Activated effector memory CD4-positive, alpha-beta T cell treated with Interleukin-2 at 50 U/mL for 16 hours (primary cell): ENCODE results near the gene KLK6.

Source experiments
- DNase-seq: peaks from one replicate; pipeline ENCODE4 v3.0.0-alpha.2; 2020

Gene KLK6

DNA sequence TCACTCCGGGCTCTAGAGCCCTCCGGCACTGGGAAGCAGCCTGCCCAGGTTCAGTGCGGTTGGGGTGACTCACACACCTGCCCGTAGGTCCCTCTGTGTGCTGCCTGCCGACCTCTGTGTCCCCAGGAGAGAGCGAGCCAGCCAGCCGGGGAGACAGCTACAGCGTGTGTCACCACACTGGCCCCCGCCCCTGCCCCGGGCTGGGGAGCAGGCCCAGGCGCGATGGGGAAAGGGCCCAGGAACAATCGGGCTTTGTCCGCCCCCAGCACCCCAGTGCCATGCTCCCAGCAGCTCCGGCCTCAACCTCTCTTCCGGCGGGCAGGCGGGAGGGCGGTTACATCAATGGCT lies at the start of gene KLK6:
TSS of gene KLK6 (minus strand) at position 179 of the 348 bp plus-strand sequence. CDS start 1,487 bp downstream, outside the sequence.
- no peak for DNase-seq

GRCh38 chr19:51018745-51019543 lies 49.6 kb upstream of the KLK6 start:
- DNase-seq, result no peak

DNA sequence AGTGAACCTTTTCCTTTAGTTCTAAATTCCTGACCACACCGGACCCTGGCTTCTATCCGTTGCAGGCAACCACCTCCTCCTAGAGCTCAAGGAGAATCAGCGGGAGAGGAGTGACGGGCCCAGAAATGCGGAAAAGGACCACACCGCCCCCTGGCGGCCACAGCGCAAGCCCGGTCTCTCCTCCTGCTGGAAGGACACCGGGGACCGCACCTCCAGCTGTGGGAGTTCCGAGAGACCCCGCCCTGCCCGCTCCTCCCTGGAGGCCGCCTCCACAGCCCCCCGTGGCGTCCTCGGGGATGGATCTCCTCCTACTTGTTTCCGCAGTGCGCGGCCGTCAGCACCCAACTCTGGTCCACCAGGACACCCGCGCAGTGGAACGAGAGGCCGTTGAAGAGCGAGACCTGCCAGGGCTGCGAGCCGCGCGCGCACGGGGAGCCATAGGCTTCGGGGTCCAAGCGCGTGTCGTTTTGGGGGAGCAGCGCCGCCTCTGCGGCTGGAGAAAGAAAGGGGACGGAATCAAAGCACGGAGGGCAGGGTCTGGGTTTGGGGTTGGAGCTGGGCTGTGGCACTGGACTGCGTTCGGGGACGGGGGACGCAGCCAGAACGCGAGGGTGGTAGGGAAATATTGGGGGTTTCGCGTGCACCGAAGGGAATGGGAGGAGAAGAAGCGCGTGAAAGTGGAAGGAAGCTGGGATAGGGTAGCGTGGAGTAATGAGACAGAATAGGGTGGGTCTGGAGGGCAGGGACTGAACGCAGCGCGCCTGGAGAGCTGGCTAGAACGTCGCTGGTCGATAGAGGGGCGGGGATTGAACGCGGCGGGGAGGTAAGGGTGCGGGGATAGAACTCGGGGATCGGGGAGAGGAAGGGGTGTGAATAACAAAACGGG lies 47.6 kb upstream of the KLK6 start:
- DNase-seq, result no peak

DNA sequence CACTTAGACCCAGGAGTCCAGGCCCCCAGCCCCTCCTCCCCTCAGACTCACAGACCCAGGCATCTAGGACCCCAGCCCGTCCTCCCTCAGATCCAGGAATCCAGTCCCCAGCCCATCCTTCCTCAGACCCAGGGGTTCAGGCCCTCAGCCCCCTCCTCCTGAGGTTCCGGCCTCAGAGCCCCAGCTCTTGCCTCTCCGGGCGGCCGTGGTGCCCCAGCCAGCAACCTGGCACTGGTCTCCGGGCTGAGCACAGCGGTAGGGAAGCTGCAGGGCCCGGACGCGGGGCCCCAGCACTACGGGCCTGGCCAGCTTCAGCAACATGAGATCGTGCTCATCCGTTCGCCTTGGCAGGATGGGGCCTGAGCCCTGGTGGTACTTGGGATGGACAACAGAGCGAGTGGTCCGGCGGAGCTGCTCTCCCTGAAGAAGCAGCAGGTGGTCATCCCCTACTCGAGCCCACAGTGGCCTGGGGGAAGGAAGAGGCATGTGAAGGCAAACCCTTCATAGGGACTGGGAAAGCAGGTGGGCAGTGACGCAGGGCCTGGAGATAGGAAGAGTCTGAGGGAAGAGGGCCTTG lies 46.4 kb upstream of the KLK6 start:
- DNase-seq, result no peak

- DNase-seq, result no peak
Observed at GRCh38 chr19:51014242-51014641, 44.9 kb upstream of the KLK6 start.

- no peak for DNase-seq
Observed at GRCh38 chr19:51012661-51013190, 43.3 kb upstream of the KLK6 start.

- no peak for DNase-seq
Observed at GRCh38 chr19:51010066-51010795, 40.8 kb upstream of the KLK6 start.

DNA sequence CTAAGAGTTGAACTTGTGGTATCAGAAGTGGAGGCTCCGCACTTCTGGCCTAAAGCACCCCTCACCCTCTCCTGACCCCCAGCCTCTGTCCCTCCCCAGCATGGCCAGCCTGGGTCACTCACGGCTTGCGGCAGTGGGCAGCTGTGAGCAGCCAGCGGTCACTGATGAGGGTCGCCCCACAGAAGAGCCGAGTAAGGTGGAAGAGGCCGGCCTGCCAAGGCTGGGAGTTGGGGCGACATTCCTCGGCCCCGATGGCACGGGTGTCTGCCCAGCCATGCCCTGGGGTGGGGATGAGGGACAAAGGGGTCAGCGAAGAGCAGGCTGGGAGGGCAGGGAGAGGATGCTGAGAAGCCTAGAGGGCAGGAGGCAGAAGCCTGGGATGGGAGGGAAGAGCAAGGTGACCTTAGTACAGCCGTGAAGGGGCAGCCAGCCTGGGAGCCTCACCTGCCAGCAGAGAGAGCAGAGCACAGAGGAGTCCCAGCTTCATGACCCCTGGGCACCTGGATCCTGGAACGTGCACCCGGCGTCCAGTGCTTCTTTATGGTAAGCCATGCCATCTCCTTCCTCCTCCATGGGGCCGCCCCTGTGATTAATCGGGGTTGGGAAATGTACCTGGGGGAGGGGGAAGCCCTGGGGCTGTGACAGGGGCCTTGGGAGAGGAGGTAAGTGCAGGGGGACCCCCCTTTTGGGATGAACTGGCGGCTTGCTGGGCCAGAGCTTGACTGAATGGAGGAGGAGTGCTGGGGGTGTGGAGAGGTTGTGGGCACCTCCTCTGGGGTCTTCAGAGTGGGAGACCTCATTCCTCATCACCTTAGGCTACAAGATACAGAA lies 39.9 kb upstream of the KLK6 start:
- no peak for DNase-seq

- DNase-seq, result no peak
Observed at GRCh38 chr19:51007488-51007887, 38.1 kb upstream of the KLK6 start.

GRCh38 chr19:51006406-51006805 lies 37.0 kb upstream of the KLK6 start:
- DNase-seq, result no peak

DNA sequence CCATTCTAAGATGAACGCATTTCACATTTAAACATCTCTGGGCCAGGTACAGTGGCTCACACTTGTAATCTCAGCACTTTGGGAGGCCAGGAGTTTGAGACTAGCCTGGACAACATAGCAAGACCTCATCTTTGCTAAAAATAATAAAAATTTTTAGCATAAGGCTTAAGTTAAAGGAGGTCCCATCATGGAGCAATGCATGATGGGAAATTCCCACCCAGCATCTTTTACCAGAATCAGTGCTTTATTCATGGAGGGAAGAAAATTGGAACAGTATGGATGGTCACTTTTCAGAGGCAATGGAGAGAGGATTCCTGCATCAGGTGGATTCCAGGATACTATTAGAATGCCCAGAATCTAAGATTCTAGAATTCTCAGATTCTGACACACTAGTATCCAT lies 35.9 kb upstream of the KLK6 start:
- DNase-seq, result no peak

DNA sequence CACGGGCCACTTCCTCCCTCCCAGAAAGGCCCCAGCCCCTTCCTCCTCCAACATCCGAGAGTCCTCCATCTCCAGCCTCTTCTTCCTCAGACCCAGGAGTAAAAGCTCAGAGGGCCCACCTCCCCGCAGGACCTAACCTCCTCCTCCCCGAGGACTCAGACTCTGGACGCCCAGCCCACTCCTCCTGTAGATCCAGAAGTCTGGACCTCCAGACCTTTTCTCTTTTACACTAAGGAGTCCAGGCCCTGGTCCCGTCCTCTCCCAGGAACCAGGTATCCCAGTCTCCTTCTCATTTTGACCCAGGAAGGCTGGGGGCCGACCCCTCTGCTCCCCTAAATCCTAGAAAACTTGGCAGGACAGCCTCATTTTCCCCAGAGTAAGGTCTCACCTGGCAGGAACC lies 33.9 kb upstream of the KLK6 start:
- no peak for DNase-seq

DNA sequence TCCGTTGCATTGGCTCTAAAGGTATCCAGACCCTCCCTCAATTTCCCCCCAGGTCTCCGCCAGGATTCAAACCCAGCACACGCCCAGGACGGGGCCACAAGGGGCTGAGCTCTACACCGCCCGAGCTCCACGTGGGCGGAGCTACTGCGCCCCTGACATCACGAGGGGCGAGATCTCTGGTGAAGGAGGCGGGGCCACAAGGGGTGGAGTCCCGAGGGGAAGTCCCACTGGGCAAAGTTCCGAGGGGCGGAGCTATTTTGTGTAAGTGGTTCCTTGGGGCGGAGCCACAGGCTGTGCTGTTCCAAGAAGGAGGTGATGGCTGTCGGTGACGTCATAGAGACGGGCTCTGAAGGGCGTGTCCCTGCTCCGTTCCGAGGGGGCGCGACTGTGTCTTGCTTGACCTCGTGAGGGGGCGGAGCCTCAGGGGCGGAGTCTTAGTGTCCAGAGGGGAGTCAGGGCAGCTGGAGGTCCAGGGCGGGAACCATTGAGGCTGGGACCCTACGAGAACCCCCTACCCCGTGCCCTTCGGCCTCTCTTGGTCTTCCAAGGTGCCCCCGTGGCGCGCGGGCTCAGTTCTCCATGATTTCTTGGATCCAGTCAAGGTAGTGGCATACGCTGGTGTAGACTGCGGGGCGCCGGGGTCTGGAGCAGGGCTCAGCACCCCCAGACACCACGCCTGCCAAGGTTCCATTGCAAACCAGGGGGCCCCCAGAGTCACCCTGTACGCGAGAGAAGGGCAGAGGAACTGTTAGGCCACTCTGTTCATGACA lies 33.3 kb upstream of the KLK6 start:
- no peak for DNase-seq

DNA sequence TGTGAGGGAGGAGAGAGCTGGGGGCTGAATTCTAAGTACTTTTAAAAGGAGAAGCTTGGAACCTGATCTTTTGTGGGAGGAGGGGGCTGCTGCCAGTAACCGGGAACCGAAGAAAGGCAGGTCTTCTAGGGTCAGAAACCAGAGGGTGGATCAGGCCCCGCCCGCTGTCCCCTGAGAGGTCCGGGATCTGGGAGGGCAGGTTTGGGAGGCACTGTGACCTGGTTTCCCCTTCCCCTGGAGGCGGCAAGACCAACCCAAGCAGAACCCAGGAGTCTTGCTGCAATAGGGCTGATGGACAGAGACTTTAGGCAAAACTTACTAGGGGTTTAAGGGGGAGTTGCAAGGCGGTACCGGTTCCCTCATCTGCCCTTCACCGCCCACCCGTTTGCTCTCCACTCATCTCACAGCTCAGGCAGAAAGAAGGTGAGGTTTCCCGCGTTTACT lies 32.7 kb upstream of the KLK6 start:
- no peak for DNase-seq

DNA sequence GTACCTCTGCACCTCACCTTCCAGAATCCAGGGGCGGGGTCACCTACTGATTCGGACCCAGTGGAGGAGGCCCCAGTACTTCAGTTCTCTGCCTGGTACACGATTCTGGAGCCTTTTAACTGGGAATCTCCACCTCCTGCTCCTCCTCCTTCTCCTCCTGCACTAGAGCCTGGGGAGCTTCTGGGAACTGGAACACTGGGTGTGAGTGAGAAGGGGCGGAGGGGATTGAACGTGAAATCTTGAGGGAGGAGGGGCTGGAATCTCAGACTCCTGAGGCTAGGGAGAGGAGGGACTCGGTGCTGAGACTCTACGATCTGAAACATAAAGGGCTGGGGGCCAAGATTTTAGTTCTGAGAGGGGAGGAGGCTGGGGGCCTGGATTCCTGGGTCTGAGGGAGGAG lies 32.1 kb upstream of the KLK6 start, which contains the start of gene KLK8:
TSS of gene KLK8 (minus strand) at position 90 of the 400 bp plus-strand sequence. CDS start 437 bp downstream, outside the sequence.
- no peak for DNase-seq

- no peak for DNase-seq
Observed at GRCh38 chr19:51000981-51001380, 31.6 kb upstream of the KLK6 start.

- DNase-seq, result no peak
Observed at GRCh38 chr19:51000426-51000825, 31.0 kb upstream of the KLK6 start.

GRCh38 chr19:50998686-50999085 lies 29.3 kb upstream of the KLK6 start:
- no peak for DNase-seq

- DNase-seq, result no peak
Observed at GRCh38 chr19:50998061-50998460, 28.7 kb upstream of the KLK6 start.

- no peak for DNase-seq
Observed at GRCh38 chr19:50994129-50994528, 24.7 kb upstream of the KLK6 start.

DNA sequence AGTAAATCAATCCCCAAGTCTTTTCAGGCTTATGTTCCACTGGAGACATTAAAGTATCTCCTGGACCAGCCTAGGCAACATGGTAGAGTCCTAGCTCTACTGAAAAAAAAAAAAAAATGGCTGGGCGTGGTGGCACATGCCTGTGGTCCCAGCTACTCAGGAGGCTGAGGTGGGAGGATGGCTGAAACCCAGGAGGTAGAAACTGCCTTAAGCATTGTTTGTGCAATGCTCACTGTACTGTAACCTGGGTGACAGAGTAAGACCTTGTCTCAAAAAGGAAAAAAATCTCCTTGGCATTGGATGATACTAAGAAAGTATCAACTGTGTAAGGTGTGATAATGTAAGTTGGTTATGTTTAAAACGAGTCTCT lies 23.3 kb upstream of the KLK6 start:
- DNase-seq, result no peak
